Measurements from ENCODE around the gene VPS8. TPM values are rescaled to one million over a fixed set of nuclear protein-coding genes. Genes with fewer than 3 reads are reported as not detected.

The VPS8 gene
- total and polyA plus RNA-seq, 8 donors = 41.5 to 114 (median 51.3) TPM

DNA sequence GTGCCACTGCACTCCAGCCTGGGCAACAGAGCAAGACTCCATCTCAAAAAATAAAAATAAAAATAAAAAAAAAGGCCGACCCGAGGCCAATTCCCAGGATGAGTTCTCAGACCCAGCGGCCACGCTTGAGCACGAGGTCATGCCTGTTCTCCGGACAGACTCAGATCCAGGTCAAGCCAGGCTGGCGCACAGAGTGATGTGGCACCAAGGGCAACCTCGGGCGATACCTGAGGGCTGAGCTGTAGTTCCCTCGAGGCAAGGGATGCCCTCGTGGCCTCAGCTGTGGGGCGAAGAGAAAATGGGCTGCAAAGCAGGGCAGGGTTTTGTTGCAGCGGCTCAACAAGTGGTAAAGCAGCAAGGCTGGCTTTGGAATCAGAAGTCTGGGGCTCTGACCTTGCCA, 263.6 kb downstream of the VPS8 start:
- Histone ChIP-seq H3K36me3 (no peaks in the 10 kb centered on the region), H3K27ac (no peak overlapping the region), H3K4me3 (no peak overlapping the region), H3K27me3 (no peaks in the 10 kb centered on the region), H3K9me3 (no peaks in the 10 kb centered on the region), H3K4me1 (no peaks in the 10 kb centered on the region)
- DNase-seq (no peak), ATAC-seq (no peak)
- intact Hi-C loops (cut with DNase I) = no loop called here
- TF ChIP-seq, protein P1, sequence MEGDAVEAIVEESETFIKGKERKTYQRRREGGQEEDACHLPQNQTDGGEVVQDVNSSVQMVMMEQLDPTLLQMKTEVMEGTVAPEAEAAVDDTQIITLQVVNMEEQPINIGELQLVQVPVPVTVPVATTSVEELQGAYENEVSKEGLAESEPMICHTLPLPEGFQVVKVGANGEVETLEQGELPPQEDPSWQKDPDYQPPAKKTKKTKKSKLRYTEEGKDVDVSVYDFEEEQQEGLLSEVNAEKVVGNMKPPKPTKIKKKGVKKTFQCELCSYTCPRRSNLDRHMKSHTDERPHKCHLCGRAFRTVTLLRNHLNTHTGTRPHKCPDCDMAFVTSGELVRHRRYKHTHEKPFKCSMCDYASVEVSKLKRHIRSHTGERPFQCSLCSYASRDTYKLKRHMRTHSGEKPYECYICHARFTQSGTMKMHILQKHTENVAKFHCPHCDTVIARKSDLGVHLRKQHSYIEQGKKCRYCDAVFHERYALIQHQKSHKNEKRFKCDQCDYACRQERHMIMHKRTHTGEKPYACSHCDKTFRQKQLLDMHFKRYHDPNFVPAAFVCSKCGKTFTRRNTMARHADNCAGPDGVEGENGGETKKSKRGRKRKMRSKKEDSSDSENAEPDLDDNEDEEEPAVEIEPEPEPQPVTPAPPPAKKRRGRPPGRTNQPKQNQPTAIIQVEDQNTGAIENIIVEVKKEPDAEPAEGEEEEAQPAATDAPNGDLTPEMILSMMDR (IDR thresholded peaks at IDR 0.05) = no peak

DNA sequence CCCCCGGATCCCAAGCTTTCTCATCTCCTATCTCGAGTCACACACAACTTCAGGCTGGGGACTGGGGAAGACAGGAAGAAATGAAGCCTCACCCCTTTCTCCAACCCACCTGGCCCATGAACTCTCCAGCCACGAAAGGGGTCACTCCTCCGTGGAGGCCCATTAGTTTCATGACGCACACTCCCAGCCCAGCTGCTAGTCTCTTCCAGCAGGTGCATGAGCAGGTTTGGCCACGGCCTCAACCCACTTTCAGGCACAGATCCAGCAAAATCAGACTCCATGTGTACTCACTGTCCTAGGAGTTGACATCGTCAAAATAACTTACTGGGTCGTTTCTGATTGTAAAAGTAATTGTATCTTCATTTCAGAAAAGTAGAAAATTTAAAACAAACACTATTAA, 264.3 kb downstream of the VPS8 start:
- ATAC-seq = no peak
- intact Hi-C loops (cut with DNase I) = no loop called here

DNA sequence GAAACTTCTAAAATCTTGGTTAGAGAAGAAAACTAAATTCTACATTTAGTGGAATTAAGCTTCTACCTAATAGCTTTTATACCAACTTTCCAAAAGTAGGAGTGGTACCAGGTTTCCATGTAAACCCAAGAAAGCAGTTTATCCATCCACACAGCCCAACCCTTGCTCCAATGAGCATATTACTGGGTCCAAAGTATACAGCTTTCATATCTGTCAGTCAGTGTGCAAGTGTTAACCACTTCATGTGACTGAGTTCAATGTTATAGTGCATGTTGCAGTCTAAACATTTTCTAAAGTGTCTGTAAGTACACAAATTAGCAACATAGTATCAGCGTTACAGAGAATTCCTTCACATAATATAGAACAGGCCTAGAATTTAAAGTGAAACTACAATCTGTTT, 267.7 kb downstream of the VPS8 start:
- ATAC-seq (no peak), DNase-seq (no peak)
- Histone ChIP-seq H3K27me3 (no peaks in the 10 kb centered on the region), H3K9me3 (no peaks in the 10 kb centered on the region), H3K4me3 (no peak overlapping the region), H3K4me1 (no peaks in the 10 kb centered on the region), H3K27ac (no peak overlapping the region), H3K36me3 (no peaks in the 10 kb centered on the region)
- TF ChIP-seq, protein P1 (IDR thresholded peaks at IDR 0.05) = no peak
- intact Hi-C loops (cut with DNase I) = no loop called here

More for the DNA sequence above, 264.3 kb downstream of the VPS8 start:
- TF ChIP-seq, protein P1 (IDR thresholded peaks at IDR 0.05) = no peak
- no peak for DNase-seq
- no peaks in the 10 kb centered on the region for H3K4me1 ChIP-seq
- no peak overlapping the region for H3K27ac ChIP-seq
- no peaks in the 10 kb centered on the region for H3K9me3 ChIP-seq
- no peaks in the 10 kb centered on the region for H3K27me3 ChIP-seq
- no peak overlapping the region for H3K4me3 ChIP-seq
- no peaks in the 10 kb centered on the region for H3K36me3 ChIP-seq

DNA sequence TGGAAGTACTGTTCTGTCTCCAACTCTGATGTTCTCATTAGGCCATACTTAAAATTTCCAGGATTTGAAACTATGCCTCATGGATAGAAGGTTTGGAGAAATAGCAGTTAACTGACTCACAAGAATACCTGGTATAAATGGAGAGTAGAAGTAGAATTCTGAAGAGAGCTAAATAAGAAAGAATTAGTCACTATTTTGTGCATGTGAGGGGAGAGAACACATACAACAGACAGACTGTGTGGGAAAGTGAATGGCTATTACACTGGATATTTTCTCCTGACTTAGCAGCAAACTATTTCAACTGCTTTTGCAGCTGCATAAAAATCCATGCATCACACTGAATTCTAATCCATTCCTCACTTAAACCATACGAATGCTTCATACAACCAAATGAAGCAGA, 269.6 kb downstream of the VPS8 start:
- Histone ChIP-seq H3K27ac (no peak overlapping the region), H3K4me3 (no peak overlapping the region), H3K27me3 (no peaks in the 10 kb centered on the region), H3K36me3 (no peaks in the 10 kb centered on the region), H3K9me3 (no peaks in the 10 kb centered on the region), H3K4me1 (no peaks in the 10 kb centered on the region)
- DNase-seq = no peak
- no peak for ATAC-seq
- TF ChIP-seq, protein P1 (IDR thresholded peaks at IDR 0.05) = no peak
- intact Hi-C loops (cut with DNase I) = no loop called here

DNA sequence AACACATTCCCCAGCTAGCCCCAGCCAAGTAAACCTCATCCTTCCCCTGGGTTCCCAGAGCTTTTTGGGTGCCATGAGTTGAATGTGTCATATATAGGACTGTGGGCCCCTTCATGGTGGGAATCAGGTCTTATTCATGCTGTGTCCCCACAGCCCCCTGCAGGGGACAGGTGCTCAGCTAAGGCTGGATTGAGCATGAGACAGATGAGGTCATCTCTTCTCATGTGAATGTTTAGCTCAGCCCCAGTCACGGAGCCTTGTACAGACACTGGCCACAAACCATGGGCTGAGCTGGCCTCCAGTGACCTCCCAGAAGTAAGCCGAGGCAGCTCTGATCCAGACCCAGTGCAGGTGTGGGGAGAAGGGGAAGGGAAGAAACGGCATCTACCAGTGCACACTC, 270.2 kb downstream of the VPS8 start:
- intact Hi-C loops (cut with DNase I) = no loop called here
- TF ChIP-seq, protein P1 (IDR thresholded peaks at IDR 0.05) = no peak

More for the DNA sequence above, 270.2 kb downstream of the VPS8 start:
- no peak for DNase-seq
- no peaks in the 10 kb centered on the region for H3K36me3 ChIP-seq
- no peak overlapping the region for H3K4me3 ChIP-seq
- no peak for ATAC-seq
- no peaks in the 10 kb centered on the region for H3K9me3 ChIP-seq
- no peaks in the 10 kb centered on the region for H3K4me1 ChIP-seq
- H3K27ac ChIP-seq = no peak overlapping the region
- no peaks in the 10 kb centered on the region for H3K27me3 ChIP-seq

Measured in left lung (tissue), 10 donors.